NCI-H2227 treated with DMSO at 0.1 percent for 48 hours (cell line): ENCODE measurements around the gene GAB4.
"Not testable (repeated sequence)": the region's sequence is repeated elsewhere in the genome, so short reads cannot be mapped to it uniquely, and the experiment has no call there.

Experiments
- DNase-seq: peaks from one replicate; lab custom pipeline; 2025; lab: John Stamatoyannopoulos, UW

Gene GAB4, protein sequence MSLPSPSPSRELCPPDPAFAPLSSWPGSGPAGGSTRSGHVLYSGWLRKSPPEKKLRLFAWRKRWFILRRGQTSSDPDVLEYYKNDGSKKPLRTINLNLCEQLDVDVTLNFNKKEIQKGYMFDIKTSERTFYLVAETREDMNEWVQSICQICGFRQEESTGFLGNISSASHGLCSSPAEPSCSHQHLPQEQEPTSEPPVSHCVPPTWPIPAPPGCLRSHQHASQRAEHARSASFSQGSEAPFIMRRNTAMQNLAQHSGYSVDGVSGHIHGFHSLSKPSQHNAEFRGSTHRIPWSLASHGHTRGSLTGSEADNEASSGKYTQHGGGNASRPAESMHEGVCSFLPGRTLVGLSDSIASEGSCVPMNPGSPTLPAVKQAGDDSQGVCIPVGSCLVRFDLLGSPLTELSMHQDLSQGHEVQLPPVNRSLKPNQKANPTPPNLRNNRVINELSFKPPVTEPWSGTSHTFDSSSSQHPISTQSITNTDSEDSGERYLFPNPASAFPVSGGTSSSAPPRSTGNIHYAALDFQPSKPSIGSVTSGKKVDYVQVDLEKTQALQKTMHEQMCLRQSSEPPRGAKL

DNA sequence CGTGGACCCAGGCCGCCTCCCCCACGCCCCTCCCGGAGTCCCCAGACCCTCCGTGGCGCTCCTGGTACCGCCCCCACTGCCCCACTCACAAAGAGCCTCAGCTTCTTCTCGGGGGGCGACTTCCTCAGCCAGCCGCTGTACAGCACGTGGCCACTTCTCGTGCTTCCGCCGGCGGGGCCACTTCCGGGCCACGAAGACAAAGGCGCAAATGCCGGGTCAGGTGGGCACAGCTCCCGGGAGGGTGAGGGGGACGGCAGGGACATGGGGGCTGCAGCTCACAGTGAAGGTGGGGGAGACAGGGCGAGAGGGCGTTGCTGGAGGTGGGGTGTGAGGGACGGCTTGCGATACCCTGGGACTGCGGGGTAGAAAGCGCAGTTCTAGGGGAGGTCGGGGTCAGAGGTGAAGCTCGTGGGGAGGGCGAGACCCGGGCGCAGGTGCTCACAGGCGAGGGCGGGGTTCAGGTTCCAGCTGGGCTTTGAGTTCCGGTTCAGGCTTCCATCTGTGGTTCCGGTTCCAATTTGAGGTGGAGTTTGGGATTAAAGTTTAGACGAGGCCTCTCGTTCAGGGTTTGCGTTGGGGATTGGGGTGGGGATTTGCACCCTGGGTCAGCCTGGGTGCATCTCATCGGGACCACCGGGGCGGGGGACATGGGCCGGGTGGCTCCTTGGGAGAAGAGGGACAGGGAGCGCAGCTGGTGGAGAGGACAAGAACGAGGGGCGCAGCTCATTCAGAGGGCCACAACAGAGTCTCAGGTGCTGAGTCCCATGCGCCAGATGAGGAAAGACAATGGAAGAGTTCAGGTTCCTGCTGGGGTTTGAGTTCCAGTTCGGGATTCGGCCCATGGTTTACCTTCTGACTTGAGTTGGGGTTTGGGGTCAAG, at the start of gene GAB4:
Gene GAB4, minus strand, starts transcription at position 371 of the 880 bp plus-strand sequence. Its CDS starts 108 bp downstream, at position 263.
- no peak for DNase-seq

DNA sequence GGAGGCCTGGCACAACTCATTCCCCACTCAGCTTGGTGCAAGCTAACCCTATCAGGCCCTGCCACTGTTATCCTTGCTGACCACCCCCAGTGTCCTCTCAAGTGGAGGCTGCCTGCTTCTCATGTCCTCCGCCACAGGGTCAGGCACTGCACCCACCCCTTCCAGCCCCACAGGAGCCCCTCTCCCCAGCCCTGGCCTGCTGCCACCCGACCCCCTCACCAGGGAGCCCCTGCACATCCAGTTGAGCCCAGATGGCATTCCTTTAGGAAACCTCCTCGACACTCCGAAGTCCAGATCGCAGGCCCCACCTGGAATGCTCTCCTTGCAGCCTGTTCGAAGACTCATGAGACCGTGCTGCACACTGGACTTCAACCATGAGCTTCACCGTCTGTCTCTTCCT, 48.8 kb upstream of the GAB4 start:
- no peak for DNase-seq

DNA sequence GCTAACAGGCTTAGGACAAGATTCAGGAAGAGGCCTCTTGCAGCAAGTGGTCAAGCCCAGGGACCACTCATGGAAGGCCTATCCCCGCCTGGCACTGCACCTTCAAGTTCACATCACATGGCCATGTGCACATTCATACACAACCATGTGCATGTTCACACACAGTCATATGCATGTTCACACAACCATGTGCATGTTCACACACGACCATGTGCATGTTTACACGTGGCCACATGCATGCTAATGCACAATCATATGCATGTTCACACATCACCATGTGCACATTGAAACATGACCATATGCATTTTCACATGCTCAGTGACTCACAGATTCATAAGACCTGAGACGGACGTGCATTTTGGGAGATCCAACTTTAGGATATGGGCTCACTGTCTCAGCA, 48.0 kb upstream of the GAB4 start:
- no peak for DNase-seq

DNA sequence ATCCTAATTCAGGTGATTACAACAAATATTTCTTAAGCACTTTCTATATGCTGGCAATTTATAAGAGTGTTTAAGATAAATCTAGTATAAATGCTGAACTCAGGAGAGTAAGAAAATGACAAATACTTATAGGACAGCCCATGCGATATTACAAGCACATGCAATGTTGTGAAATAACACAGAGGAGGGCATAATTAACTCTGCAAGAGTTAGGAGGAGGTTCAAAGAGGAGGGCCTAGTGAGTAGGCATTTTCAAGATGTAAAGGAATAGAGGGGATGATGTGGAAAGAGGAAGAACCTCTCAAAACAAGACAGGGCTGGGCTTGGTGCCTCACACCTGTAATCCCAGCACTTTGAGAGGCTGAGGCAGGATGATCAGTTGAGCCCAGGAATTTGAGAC, 39.6 kb upstream of the GAB4 start:
- DNase-seq = no peak

DNA sequence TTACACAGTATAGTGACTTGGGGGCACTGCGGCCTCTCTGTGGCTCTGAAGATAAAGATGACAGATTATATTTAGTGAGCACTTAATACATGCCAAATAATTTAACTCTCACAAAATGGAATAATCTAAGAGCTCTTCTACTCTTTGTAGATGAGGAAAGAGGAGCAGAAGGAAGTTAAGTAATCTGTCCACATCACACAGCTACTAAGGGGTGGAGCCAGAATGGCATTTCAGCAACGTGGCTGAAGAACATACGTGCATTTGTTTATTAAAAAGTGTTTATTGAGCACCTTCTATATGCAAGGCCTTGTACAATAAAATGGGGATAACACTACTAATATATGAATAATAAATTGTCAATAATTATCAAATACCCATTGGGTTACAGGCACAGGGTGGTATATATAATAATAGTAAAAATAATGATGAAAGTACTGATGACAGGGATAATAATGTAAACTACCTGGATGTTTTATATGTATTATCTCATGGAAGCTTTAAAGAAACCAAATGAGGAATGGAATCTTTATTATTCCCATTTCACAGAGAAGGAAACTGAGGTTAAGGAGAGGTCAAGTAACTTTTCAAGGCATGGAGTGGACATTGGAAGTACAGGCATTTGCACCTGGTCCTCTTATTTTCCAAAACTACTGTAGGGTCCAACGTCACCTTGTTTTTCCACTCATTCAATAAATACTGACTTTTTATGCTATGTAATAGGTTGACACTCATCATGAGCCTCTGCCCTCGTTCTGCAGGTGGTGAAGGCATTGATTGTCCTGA, 38.7 kb upstream of the GAB4 start:
- DNase-seq = no peak

DNA sequence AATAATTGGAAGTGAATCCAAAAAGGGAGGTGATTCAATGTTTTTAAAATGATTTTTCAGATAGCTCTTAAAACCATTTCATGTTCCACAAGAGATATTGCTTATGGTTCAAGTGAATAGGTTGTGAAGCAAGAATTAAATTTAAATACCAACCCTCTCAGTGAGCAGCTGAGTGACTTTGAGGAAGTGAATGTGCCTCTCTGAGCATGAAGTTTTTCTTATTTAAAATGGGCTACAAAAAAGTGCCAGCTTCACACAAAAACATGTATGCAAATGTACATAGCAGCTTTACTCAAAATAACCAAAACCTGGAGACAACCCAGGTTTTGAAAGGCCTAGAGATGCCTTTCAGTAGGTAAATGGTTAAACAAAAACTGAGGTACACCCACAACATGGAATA, 35.5 kb upstream of the GAB4 start:
- no peak for DNase-seq

DNA sequence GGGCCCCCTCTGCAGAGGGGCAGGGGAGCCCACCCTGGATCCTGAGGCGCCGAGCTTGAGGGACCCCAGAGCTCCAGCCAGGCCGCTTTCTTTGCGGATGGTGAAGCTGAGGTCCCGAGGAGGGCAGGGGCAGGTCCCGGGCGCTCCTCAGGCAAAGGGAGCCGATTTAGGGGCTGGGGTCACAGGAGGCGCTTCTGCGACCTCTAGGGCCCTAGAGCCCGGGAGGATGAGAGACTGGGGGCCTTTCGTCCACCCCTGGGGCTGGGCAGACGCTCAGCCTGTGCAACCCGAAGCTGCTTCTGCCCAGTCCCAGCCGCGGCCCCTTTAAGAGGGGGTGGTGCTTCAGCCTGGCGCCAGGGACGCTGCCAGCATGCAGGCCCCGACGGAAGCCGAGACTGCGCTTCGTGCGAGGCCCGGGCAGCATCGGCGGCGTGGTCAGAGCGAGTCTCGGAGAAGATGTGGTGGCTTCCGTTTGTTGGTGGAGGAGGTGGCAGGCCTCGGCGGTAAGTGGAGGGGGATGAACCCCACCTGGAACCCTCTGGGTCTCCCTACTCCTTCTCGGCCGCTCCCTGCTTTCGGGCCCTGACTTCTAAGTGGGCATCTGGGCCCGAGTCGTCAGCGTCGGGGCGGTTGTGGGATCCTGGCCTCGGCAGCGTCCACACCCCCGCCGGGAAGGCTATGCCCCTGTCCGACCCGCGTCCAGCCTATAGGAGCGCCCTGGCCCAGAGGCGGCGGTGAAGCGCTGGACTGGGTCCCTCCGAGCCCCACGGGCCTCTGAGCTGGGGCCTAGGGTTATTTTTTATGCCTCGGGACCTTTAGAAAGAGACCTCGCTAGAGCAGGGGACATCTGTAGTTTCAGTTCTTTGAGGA, 29.1 kb upstream of the GAB4 start:
- not testable (repeated sequence) for DNase-seq

DNA sequence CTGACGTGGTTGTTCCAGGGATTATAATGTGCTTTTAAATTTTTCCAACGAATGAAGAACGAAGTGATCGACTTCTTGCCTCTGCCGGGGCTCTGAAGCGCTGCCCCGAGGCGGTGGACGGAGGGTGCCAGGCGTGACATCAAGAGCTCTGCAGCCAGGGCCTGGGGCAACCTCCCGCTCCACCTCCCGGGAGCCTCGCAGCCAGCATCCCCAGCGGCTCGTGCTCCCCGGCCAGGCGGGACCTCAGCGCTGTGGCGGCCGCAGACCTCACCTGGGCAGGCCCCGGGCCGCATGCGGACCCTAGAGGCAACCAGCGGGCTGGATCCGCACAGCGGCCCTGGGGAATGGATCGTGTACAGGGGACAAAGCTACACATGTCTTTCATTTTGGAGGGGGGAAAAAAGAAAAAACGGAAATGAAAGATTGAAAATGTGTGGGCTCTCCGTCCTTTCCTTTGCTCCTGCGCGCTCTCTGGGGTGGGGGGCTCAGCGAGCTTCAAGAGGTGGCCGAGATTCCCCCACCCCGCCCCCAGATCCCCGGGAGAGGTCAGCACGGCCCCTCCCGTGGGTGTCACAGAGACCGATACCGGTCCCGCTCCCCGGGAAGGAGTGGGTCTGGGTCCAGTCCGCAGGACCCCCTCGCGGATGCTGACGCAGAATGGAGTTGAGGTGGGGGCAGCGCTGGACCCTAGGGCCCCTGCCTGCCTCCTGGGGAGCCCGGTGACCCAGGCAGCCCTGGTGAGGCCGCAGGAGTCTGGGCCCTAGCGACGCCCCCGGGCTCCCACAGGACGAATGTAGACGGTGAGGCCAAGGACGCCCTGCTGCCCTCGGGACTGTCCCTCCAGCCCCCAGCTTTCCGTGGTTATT, 28.2 kb upstream of the GAB4 start:
- DNase-seq = not testable (repeated sequence)

DNA sequence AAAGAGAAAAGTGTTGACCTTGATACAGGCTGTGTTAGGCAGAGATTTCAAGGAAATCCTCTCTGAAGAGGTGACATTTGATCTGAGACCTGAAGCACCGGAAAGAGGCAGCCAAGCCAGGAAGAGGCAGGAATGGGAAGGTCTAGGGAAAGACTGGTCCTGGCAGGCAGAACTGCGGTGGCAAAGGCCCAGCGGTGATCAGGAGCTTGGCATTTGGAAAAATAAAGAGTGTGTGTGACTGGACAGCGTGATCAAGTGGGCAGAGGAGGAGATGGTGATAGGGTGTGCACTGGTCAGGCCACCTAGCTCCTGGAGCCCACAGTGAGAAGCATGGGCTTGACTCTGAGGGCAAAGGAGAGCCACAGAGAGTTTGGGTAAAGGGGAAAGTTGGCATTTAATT, 27.2 kb upstream of the GAB4 start:
- DNase-seq = no peak

DNA sequence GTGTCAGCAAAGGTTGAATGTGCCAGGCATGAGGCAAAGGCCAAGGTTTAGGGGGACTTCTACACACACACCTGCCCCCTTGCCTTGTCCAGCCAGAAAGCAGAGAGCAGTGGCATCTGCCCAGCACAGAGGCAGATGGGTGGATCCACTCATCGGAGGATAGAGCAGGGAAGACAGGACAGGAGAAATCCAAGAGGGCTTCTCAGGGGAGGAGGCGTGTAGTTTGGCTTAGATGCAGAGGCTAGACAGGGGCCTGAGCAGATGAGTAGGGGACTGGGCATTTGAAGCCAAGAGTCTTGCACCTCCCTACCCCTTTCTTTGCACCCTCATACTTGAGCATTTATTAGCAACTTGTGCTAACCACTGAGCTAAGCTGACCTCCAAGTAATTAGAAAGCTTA, 26.5 kb upstream of the GAB4 start:
- DNase-seq = not testable (repeated sequence)

DNA sequence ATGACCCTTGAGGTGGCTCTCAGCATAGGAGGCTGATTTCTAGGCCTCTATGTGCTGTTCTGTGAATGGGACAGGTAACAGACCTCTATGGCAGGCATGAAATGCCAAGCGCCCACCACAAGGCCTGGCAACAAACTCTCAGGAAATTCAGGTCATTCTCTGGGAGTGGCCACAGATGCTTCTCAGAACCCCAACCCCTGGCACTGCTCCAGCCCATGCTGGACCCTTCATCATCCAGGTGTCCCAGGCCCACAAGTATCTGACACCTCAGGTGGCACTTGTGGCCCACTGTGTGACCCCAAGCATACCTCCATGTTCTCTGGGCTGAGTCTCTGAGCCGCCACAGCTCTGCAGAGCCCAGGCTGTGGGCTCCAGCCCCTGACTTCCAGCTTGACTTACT, 24.3 kb upstream of the GAB4 start:
- DNase-seq = not testable (repeated sequence)

DNA sequence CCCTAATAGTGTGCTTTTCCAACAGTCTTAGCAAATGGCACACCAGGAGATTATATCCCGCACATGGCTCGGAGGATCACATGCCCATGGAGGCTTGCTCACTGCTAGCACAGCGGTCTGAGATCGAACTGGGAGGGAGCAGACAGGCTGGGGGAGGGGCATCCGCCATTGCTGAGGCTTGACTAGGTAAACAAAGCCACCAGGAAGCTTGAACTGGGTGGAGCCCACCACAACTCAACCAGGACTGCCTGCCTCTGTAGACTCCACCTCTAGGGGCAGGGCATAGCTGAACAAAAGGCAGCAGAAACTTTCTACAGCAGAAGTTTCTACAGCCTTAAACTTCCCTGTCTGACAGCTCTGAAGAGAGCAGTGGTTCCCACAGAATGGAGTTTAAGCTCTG, 16.4 kb upstream of the GAB4 start:
- not testable (repeated sequence) for DNase-seq

DNA sequence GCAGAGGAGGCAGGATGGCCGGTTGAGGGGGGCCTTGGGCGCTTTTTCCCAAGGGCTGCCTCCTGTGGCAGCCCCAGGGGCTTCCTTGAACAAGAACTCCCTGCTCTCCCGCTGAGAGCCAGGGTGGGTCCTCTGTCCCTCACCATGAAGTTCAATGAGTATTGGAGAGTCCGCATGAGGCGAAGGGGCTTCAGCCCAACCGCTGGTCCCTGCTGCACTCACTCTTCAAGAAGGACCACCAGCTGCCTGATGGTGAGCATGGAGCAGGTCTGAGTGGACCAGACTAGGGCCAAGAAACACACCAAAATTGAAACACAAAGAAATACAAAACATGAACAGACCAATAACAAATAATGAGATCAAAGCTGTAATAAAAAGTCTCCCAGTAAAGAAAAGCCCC, 7.5 kb upstream of the GAB4 start:
- not testable (repeated sequence) for DNase-seq

DNA sequence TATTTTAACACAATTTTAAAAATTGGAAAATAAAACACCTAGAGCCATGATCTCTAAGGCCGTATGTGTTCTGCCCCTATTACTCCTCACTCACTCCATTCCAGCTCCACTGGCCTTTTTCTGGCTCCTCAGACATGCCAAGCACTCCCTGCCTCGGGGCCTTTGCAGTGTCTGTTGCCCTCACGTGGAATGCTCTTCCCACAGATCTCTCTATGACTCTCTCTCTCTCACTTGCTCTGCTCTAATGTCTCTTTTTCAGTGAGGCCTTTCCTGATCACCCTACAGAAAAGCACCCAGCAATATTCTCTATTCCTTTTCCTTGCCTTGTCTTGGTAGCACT, 6.0 kb upstream of the GAB4 start:
- DNase-seq = not testable (repeated sequence)

DNA sequence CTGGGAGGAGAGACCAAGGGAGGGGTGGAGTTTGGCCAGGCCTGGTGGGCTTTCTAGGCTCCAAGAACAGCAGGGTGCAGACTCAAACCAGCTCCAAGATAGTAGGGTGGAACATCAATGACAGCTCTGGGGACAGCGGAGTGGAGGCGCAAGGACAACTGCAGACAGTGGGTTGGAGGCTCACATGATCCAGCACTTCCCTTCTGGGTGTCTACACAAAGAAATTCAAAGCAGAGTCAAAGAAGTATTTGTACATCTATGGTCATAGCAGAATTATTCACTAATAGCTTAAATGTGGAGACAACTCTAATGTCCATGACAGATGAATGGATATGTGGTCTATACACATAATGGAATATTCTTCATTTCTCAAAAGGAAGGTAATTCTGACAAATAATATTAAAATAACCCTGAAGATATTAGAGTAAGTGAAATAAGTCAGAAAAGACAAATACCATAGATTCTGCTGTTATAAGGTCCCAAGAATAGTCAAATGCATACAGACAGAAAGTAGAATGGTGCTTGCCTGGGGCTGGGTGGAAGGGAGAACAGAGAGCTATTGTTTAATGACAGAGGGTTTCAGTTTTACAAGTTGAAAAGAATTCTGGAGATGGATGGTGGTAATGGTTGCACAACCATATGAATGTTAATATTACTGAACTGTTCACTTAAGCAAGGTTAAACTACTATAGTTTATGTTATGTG, 5.5 kb upstream of the GAB4 start:
- DNase-seq = no peak

DNA sequence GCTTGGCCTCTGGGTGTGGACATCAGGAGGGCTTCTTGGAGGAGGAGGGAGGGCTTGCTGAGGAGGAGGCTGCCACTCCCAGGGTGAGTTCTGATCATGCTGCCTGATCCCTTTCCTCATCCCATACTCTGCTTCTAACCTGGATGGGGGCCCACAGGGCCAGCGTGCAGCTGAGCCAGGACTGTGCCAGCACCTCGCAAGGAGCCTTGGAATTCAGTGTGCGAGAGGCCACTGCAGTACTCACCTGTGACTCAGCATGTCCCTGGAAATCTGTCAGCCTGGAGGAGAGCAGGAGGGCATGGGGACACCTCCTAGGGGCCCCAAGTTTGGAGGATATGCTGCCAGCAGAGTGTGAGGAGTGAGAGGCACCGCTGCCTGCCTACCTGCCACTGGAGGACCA, 4.2 kb upstream of the GAB4 start:
- no peak for DNase-seq

DNA sequence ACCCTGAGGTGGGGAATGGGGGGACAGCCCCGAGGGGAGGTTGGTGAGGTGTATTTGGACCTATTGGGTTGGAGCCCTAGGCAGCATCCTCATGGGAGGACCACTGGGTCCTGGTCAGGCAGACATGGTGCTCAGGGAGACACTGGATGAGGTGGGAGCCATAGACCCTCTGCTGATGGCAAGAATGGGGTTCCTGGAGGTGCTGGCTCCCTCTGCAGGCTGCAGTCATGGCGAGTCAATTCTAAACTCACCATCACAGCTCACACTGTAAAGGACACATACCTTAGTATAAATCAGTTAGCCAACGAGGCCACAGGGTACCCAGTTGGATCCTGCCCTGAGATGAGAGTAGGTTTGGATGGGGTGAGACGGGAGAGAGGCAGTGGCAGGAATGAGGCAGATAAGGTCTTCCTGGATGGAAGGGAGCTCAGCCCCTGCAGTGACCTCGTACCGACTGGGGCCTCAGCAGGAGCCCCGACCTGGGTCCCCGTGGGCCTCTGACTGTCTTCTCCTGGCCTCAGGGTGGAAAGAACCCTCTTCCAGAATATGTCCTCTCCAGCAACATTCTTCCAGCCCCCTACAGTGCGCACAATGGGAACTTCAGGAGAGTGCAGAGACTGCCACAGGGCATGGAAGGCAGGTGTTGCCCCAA, 1.7 kb upstream of the GAB4 start:
- DNase-seq = no peak

DNA sequence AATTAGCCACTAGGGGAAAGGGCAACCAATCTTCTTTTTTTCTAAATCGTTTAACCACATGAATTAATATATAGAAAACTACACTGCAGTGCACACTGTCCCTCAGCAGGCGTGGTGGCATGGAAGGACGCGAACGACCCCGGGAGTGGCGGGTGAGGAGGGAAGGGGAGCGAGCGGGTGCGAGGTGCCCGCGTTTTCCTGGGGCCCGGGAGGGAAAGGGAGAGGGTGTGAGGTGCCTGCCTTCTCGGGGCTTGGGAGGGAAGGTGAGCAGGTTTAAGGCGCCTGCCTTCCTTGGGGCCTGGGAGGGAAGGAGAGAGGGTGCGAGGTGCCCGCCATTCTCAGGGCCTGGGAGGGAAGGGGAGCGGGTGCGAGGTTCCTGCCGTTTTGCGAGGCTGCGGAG, 765 bp downstream of the GAB4 start:
- DNase-seq = no peak

DNA sequence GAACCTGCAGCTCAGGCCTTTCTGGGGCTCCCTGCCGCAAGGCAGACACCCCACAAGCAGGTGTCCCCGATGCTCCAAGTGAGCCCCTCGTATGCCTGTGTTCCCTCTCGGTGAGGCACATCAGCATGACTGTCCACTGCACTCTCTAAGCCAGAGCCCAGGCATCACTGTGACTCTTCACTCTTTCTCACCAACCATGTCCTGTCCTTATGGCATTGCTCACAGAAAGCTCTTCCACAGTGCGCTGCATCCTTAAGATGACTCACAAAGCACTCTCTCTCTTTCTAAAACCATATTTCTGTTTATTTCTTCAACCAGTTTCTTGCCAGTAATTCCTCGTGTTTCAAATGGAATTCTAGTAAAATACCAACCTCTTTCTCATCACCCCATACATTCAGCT, 18.1 kb downstream of the GAB4 start:
- no peak for DNase-seq
